RKO (cell line): ENCODE measurements around the gene NMT1.

ENCODE experiments used
- DNase-seq: peaks from one replicate; pipeline ENCODE4 v3.0.0-alpha.2; 2016; ENCODE audit warnings: low spot score

Gene NMT1

DNA sequence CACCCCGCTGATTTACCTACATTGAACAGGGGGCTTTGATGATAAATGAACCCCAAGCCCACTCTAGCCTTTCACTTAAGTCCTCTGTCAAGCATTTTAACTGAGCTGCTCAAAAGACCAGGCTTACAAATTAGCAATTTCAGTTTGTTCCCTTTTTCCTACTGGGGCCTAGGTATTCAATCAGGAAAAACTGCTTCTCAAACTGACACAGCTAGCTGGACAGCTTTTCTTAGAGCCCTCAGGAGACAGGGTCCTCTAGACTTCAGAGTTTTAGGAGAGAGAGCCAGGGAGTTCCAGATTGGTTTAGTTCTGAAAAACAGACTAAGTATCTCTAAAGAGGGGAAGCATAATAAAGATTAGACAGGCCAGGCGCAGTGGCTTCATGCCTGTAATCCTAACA lies 94.4 kb downstream of the NMT1 start:
- no peak for DNase-seq

DNA sequence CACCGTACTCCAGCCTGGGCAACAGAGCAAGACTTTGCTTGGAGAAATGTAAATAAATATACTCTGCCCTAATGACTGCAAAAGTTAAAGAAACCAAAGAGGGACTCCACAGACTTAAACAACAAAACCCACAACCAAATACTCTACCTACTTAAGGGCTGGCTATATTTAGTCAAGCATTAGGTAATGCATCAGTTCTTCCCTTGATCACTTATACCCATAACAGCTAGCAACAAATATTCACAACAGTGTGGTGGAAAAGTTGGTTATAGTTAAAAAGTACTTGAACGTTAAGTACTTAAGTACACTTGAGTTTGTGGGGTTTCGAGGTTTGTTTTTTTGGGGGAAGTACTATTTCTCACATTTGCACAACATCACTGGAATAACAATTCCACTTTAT lies 95.1 kb downstream of the NMT1 start:
- DNase-seq = no peak
